ENCODE measurements around the gene NFATC3.

The NFATC3 gene

DNA sequence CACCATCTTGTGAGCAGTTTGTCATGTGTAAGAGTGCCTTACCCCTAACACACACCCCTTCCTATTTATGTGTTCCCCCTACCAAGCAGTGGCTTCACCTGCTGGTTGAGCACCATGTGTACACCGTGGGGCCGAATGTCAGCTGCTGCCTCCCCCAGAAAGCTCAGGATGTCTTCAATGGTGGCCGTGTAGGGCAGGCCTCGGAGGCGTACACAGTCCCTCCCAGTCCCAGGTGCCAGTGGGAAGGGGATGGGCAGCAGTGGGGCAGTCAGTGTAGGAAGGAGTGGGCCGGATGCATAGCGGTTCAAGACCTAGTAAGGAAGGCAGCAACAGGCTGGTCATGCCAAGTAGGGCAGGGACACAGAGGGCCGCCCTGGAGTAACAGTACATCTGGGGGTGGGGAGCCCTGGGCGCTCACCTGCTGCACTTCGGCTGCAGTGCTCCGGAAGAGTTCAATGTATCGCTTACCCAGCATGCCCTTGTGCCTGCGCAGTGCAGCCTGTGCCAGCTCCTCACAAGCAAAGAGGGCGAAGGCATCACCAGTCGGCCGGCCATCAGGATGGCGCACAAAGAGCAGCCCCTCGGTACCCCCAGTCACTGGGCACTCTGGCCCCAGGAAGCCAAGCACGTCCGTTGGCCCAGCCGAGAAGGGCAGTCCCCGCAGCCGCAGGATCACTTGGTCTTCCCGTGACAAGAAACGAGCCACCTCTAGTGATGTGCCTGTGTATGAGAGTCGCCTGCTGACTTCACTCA, 146.4 kb downstream of the NFATC3 start:
- no peak for DNase-seq (ENCODE audit: low read depth)
- no peak overlapping the region for H3K4me3 ChIP-seq (ENCODE audit: low read length)
- TF ChIP-seq, protein P1, sequence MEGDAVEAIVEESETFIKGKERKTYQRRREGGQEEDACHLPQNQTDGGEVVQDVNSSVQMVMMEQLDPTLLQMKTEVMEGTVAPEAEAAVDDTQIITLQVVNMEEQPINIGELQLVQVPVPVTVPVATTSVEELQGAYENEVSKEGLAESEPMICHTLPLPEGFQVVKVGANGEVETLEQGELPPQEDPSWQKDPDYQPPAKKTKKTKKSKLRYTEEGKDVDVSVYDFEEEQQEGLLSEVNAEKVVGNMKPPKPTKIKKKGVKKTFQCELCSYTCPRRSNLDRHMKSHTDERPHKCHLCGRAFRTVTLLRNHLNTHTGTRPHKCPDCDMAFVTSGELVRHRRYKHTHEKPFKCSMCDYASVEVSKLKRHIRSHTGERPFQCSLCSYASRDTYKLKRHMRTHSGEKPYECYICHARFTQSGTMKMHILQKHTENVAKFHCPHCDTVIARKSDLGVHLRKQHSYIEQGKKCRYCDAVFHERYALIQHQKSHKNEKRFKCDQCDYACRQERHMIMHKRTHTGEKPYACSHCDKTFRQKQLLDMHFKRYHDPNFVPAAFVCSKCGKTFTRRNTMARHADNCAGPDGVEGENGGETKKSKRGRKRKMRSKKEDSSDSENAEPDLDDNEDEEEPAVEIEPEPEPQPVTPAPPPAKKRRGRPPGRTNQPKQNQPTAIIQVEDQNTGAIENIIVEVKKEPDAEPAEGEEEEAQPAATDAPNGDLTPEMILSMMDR (conservative IDR thresholded peaks at IDR 0.05; ENCODE audit: low read length), result no peak

DNA sequence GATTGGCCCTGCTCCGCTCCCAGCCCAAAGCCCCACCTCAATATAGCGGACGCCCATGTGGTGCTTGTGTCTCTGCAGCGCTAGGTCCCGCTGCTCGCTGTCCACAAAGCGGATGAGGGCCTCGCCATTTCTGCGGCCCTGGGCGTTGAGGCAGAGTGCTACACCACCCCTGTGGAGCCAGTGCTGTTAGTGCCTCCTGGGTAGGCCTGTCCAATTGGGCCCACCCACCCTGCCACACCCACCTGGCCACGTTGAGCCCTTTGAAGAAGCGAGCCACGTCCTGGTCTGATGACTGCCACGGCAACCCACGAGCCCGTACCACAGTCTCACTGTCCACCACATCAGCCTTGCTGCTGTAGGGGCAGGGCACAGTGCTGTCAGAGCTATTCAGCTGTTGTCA, 147.2 kb downstream of the NFATC3 start:
- no peak overlapping the region for H3K4me3 ChIP-seq (ENCODE audit: low read length)
- TF ChIP-seq, protein P1 (conservative IDR thresholded peaks at IDR 0.05; ENCODE audit: low read length), result no peak
- DNase-seq (ENCODE audit: low read depth), result no peak

DNA sequence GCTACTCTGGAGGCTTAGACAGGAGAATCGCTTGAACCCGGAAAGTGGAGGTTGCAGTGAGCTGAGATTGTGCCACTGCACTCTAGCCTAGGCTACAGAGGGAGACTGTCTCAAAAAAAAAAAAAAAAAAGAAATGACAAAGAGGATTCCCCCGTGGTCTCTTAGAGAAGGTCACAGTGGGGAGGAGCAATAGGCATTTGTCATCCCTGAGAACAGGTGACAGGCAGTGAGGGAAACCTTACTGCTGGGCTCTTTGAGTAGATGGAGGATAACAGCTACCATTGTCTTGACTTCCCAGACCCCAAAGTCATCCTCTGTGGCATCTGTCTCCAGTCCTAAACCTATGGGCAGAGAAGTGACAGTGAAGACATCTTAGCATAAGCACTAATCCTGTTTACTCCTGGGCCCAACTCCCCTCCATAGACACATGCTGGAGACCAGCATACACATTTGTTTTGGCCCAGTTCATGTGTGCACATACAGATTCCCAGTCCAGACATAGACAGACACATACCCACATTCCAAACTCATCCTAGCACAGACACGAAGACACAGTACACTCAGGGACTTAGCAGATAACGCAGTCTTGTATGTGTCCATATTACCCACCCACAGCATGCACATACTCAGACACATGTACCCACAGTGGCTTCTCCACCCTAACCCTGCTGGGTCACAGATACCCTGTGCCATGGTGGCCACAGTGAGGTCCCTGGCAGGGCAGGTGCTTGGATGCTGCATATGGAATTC, 148.1 kb downstream of the NFATC3 start:
- no peak for DNase-seq (ENCODE audit: low read depth)
- TF ChIP-seq, protein P1 (conservative IDR thresholded peaks at IDR 0.05; ENCODE audit: low read length), result no peak
- no peak overlapping the region for H3K4me3 ChIP-seq (ENCODE audit: low read length)

DNA sequence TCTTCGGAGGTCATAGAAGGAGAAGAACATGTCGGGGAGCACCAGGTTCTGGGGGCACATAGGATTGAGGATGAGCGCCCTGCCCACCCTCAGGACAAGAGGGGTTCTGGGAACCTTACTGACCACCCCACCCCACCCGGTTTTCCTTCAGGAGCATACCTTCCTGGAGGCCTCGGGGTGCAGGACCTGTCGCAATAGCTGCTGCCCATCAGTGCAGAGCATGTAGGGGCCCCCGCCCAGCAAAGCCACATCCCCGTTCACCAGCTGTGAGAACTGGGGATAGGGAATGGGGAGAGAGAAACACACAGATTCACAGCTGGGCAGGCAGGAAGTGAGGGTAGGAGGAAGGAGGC, 148.6 kb downstream of the NFATC3 start:
- TF ChIP-seq, protein P1 (conservative IDR thresholded peaks at IDR 0.05; ENCODE audit: low read length), result no peak
- DNase-seq (ENCODE audit: low read depth), result peak; percentile 15
- H3K4me3 ChIP-seq (ENCODE audit: low read length), result no peak overlapping the region

DNA sequence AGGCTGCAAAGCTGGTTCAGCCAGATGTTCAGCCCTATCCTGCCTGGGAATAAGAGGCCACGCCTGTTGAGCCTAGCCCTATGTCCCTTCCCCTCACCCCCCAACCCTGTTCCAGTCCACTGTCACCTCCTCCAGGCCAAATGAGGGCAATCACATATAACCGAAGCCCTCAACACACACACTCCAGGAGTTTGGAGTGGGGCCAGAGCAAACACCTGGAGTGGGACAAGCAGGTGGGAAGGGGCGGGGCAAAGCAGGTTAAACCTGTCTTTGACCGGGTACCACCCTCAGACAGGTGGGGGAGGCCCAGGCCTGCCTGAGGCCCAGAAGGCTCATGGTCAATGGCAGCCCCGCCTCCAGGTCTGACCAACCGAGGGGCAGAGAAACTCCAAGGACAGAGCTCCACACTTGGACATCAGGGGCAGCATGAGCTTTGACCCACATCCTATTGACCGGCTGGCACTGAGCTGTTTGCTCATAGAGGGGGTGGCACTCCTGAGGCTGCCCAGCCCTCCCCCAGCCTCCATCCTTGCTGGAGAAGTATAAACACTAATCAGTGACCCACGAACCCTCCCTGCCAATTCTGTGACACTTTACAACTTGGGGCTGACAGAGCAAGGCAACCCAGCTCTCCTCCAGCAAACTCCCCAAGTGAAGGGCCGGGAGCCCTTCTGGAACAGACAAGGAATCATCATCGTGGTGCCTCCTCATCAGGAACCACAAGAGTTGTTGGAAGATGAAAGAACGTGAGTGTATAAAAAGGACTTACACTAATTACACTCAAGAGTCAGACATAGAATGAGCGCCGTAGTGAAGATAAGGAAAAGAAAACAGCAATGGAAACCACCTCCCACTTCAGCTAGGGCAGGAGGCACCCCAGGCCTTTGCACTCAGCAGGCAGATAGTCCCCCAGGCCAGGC, 149.3 kb downstream of the NFATC3 start:
- H3K4me3 ChIP-seq (ENCODE audit: low read length), result no peak overlapping the region
- no peak for DNase-seq (ENCODE audit: low read depth)
- TF ChIP-seq, protein P1 (conservative IDR thresholded peaks at IDR 0.05; ENCODE audit: low read length), result no peak

DNA sequence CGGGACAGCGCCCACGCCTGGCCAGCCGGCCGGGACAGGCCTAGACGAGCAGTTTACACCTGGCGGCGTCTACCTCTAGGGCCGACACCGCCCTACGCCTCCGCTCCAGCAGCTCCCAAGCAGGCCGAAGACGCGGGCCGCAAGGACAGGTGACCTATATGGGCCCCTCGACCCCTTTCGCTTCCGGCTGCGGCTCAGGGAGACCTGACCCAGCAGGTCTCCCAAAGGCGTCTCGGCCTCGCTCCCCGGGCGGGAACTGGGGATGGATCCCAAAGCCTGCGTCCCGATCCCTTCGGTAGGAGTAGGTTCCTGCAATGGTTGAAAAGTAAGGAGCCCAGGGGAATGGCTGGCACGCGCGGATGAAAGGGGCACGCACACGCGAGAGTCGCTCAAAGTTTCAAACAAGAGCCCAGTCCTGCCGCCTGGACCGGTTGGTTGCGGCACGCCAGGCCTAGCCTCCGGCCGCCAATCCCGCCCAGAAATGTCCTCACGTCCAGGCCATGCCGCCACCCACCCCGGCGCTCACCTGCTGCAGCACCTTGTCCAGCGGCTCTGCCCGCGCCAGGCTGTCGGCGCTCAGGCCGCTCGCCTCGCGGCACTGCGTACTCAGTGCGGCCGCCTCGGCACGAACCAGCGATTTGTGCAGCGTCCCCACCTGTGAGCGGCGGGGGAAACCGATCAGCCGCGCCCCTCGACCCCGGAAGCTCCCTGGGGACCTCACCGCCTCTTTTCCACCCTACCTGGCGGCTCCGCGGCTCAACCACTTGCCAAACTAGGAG, 150.1 kb downstream of the NFATC3 start:
- TF ChIP-seq, protein P1 (conservative IDR thresholded peaks at IDR 0.05; ENCODE audit: low read length), result no peak
- H3K4me3 ChIP-seq (ENCODE audit: low read length), result no peak overlapping the region
- no peak for DNase-seq (ENCODE audit: low read depth)
